Ovary (tissue), 9 donors: Measurements from ENCODE around the gene ALX4. TPM values are rescaled to one million over a fixed set of nuclear protein-coding genes. Genes with fewer than 3 reads are reported as not detected.

ENCODE experiments used
- DNase-seq, 5 donors: peaks; one replicate each; pipeline ENCODE4 v3.0.0-alpha.2; 2019 to 2020
- H3K27ac ChIP-seq, 2 donors: fragments of 200-600 bp; one replicate each; pipeline versions ENCODE4 v1.5.1 to v1.8.0; 2019 to 2022
- H3K27me3 ChIP-seq: fragments of 200-600 bp; one replicate; pipeline ENCODE4 v1.8.0; 2022
- H3K36me3 ChIP-seq: fragments of 200-600 bp; sonication (generic); one replicate; pipeline ENCODE4 v1.5.1; 2019
- H3K4me1 ChIP-seq: one replicate; pipeline ENCODE4 v1.8.1; 2013; ENCODE audit warnings: mild to moderate bottlenecking, moderate library complexity; ENCODE audit not compliant: insufficient read depth
- H3K4me3 ChIP-seq: fragments of 200-600 bp; sonication (generic); one replicate; pipeline ENCODE4 v1.5.1; 2017
- H3K9me3 ChIP-seq, 2 donors: fragments of 200-600 bp in 1 of 2; sonication (generic) in 1 of 2; one replicate each; pipeline versions ENCODE4 v1.5.1 to v1.8.1; 2013 to 2019; ENCODE audit warnings: mild to moderate bottlenecking in 1 of 2, moderate library complexity in 1 of 2
- EP300 ChIP-seq: sonication (generic); formaldehyde crosslinking; IDR thresholded peaks from one replicate; pipeline ENCODE4 v1.6.1; 2017; ENCODE audit warnings: antibody characterized with exemption
- POLR2A ChIP-seq: fragments of 450-650 bp; IDR thresholded peaks from one replicate; pipeline ENCODE4 v1.6.1; 2017; ENCODE audit warnings: antibody characterized with exemption, mild to moderate bottlenecking, moderate library complexity
- WGBS, 3 donors: extraction: QIAGEN DNeasy Blood & Tissue Kit in 1 of 3; methylation state at CpG; one replicate each; pipeline versions ENCODE4 v1.1.5 to v1.1.7; 2013 to 2017; 5-methylcytosine and 5-hydroxymethylcytosine counted together
- intact Hi-C, 4 donors: fragments of 100-400 bp; cut with DNase I; formaldehyde crosslinking; loops; one replicate each; pipeline versions ENCODE4 v1.11.0 to v1.15.1; 2022 to 2023
- polyA plus RNA-seq, 2 donors: library from polyadenylated mRNA; stranded (reverse); fragments of 200-250 nt in 1 of 2; fragments of 350-450 nt in 1 of 2; fragmentation: Illumina TruSeq in 1 of 2; extraction: RNeasy Lipid Tissue Mini Kit (QIAGEN cat#74804) in 1 of 2; gene quantifications; one replicate each; pipeline ENCODE4 v1.2.3, GENCODE V29; 2013 to 2014
- total RNA-seq, 7 donors: library from RNA; depleted of rRNA in 2 of 7; stranded (reverse); fragments of >200 nt in 2 of 7; fragmentation: NEBNext Ultra II Directional in 3 of 7; extraction: Animal tissue kit (Norgen Biotek cat#: 25700) in 3 of 7; gene quantifications; one replicate each; pipeline versions ENCODE4 v1.1.0 to v1.2.4, GENCODE V29; 2016 to 2023
- TF ChIP-seq, protein P1 (sequence below), 3 donors: fragments of 450-650 bp in 2 of 3; fragments of 200-600 bp in 1 of 3; IDR thresholded peaks; one replicate each; pipeline versions ENCODE4 v1.5.1 to v1.8.0; 2016 to 2022; ENCODE audit warnings: antibody characterized with exemption in 3 of 3, mild to moderate bottlenecking in 1 of 3
- donor health status: DM: no; HTN: no; CAD: no; lungs with moderate emphysema.
- donor health status: DM: no; HTN: no; CAD: no.
- donor health status: Bipolar disorder and iron deficiency.
- donor health status: DM: yes; HTN: yes; CAD: no.
- donor health status: DM: no; HTN: no; CAD: no.
- donor health status: DM: yes; HTN: yes; CAD: no.

ALX4 gene
- total and polyA plus RNA-seq, 9 donors, result 0.01 to 0.18 (median 0.05) TPM; not detected in 4

DNA sequence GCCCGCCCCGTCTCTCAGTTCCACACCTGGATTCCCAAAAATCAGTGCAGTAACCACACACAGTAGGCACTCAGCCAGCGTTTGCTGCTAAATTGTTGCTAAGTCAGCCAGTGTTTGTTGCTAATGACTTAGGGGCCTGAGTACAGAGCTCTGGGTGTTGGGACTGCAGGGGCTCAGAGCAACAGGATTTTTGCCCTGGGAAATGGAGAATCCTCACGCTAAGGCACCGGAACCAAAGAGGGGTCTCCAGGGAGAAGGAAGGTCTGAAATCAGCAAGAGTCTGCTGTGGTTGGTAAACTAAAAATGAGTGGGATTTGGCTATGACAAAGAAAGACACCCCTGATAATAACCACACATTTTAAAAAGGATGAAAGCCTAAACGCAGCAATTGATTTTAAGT lies 22.7 kb upstream of the ALX4 start:
- WGBS, 3 donors, result 59 to 67% (median 65%) methylated on average over 6 of the region's 6 CpGs

GRCh38 chr11:44329472-44330230 lies 19.7 kb upstream of the ALX4 start:
- no peaks in the 10 kb centered on the region for H3K27me3 ChIP-seq

More for the DNA sequence above, 22.7 kb upstream of the ALX4 start:
- no peak for DNase-seq
- no peak overlapping the region for H3K4me3 ChIP-seq
- TF ChIP-seq, protein P1, sequence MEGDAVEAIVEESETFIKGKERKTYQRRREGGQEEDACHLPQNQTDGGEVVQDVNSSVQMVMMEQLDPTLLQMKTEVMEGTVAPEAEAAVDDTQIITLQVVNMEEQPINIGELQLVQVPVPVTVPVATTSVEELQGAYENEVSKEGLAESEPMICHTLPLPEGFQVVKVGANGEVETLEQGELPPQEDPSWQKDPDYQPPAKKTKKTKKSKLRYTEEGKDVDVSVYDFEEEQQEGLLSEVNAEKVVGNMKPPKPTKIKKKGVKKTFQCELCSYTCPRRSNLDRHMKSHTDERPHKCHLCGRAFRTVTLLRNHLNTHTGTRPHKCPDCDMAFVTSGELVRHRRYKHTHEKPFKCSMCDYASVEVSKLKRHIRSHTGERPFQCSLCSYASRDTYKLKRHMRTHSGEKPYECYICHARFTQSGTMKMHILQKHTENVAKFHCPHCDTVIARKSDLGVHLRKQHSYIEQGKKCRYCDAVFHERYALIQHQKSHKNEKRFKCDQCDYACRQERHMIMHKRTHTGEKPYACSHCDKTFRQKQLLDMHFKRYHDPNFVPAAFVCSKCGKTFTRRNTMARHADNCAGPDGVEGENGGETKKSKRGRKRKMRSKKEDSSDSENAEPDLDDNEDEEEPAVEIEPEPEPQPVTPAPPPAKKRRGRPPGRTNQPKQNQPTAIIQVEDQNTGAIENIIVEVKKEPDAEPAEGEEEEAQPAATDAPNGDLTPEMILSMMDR (IDR thresholded peaks at IDR 0.05), result no peak
- TF ChIP-seq POLR2A (no peak), EP300 (no peak)
- H3K36me3 ChIP-seq, result no peaks in the 10 kb centered on the region
- intact Hi-C loops, result no loop called here
- no peaks in the 10 kb centered on the region for H3K4me1 ChIP-seq
- no peaks in the 10 kb centered on the region for H3K9me3 ChIP-seq
- H3K27me3 ChIP-seq, result no peaks in the 10 kb centered on the region
- H3K27ac ChIP-seq, result no peak overlapping the region

GRCh38 chr11:44328138-44328660 lies 18.3 kb upstream of the ALX4 start:
- H3K9me3 ChIP-seq, result no peaks in the 10 kb centered on the region
- no peaks in the 10 kb centered on the region for H3K4me1 ChIP-seq
- DNase-seq, result peak in 1 of 5 donors; percentile 4
- H3K36me3 ChIP-seq, result no peaks in the 10 kb centered on the region
- H3K27ac ChIP-seq, result no peak overlapping the region
- WGBS, 3 donors, result 7 to 16% (median 10%) methylated on average over 11 of the region's 11 CpGs
- TF ChIP-seq, protein P1 (IDR thresholded peaks at IDR 0.05), result no peak
- TF ChIP-seq EP300 (no peak), POLR2A (no peak)
- intact Hi-C loops, result no loop called here
- H3K4me3 ChIP-seq, result no peak overlapping the region
- no peaks in the 10 kb centered on the region for H3K27me3 ChIP-seq

More at GRCh38 chr11:44329472-44330230, 19.7 kb upstream of the ALX4 start:
- no peaks in the 10 kb centered on the region for H3K9me3 ChIP-seq
- intact Hi-C loops, result no loop called here
- no peaks in the 10 kb centered on the region for H3K4me1 ChIP-seq
- peak in 1 of 5 donors; percentile 21 for DNase-seq
- TF ChIP-seq, protein P1 (IDR thresholded peaks at IDR 0.05), result no peak
- TF ChIP-seq POLR2A, result no peak
- TF ChIP-seq EP300, result no peak
- H3K4me3 ChIP-seq, result no peak overlapping the region
- no peaks in the 10 kb centered on the region for H3K36me3 ChIP-seq
- 46 to 68% (median 66%) methylated on average over 8 of the region's 8 CpGs for WGBS, 3 donors
- no peak overlapping the region for H3K27ac ChIP-seq

GRCh38 chr11:44327730-44328129 lies 17.8 kb upstream of the ALX4 start:
- WGBS, 3 donors, result 20 to 41% (median 33%) methylated on average over 10 of the region's 10 CpGs
- no peaks in the 10 kb centered on the region for H3K9me3 ChIP-seq
- no peak overlapping the region for H3K27ac ChIP-seq
- TF ChIP-seq, protein P1 (IDR thresholded peaks at IDR 0.05), result no peak
- TF ChIP-seq POLR2A (no peak), EP300 (no peak)
- no peak for DNase-seq
- H3K4me3 ChIP-seq, result no peak overlapping the region
- no peaks in the 10 kb centered on the region for H3K4me1 ChIP-seq
- intact Hi-C loops, result no loop called here
- H3K36me3 ChIP-seq, result no peaks in the 10 kb centered on the region
- no peaks in the 10 kb centered on the region for H3K27me3 ChIP-seq
